HCT116 (cell line): ENCODE data around the gene CLDN12. TPM values are rescaled to one million over a fixed set of nuclear protein-coding genes. Genes with fewer than 3 reads are reported as not detected.

ENCODE experiments used
- ATAC-seq: fragments of 200-7000 bp; cut with Tn5 transposase; 2 replicates; pipeline ENCODE4 v1.9.1; 2020; ENCODE audit warnings: mild to moderate bottlenecking, moderate library complexity
- BruUV-seq: library from RNA; stranded (reverse); fragments of 400-500 nt; replicated peaks from 2 replicates; lab custom pipeline; 2021; lab: Mats Ljungman, UMichigan
- CTCF ChIA-PET: fragments of 300-600 bp; sonication (Branson Sonifier 250); formaldehyde crosslinking; loops from one replicate; lab custom pipeline; 2021; ENCODE audit warnings: antibody characterized with exemption; lab: Charles Lee
- POLR2A ChIA-PET: fragments of 300-600, 350-600 bp; sonication (Branson Sonifier 250); formaldehyde crosslinking; loops from one replicate; lab custom pipeline; 2021; ENCODE audit warnings: antibody characterized with exemption; lab: Charles Lee
- RAD21 ChIA-PET, 2 experiments: fragments of 300-600 bp; sonication (Branson Sonifier 250); formaldehyde crosslinking; loops; one replicate each; lab custom pipeline; 2023; ENCODE audit warnings: low total read pairs in 2 of 2; ENCODE audit not compliant: uncharacterized antibody in 2 of 2, unreplicated experiment in 2 of 2, low non-redundant PET in 1 of 2; lab: Charles Lee
- DNase-seq: peaks from one replicate; pipeline ENCODE4 v3.0.0-alpha.2; 2010; ENCODE audit warnings: low read depth, low spot score
- H2AFZ ChIP-seq: fragments of 200-600 bp; shearing (Covaris generic), sonication (generic); 2 replicates; pipeline ENCODE4 v1.6.1; 2017; ENCODE audit warnings: low read depth, mixed run types, mixed read lengths, antibody characterized with exemption, low read length; ENCODE audit not compliant: poor library complexity, severe bottlenecking
- H3K27ac ChIP-seq: 2 replicates; pipeline ENCODE4 v1.5.1; 2012; ENCODE audit warnings: low read depth, low read length
- H3K27me3 ChIP-seq: fragments of 200-600 bp; sonication (generic); 2 replicates; pipeline ENCODE4 v1.6.1; 2016; ENCODE audit warnings: mixed run types, low read length, mixed read lengths; ENCODE audit not compliant: insufficient read depth
- H3K36me3 ChIP-seq, 2 experiments: fragments of 200-500 bp in 1 of 2; fragments of 200-600 bp in 1 of 2; sonication (Bioruptor generic) in 1 of 2; sonication (generic) in 1 of 2; 2 replicates each; pipeline versions ENCODE4 v1.5.1 to v1.6.1; 2014 to 2016; ENCODE audit warnings: low read length in 2 of 2, inconsistent platforms in 1 of 2, mixed read lengths in 1 of 2, mixed run types in 1 of 2; ENCODE audit not compliant: insufficient read depth in 2 of 2, control insufficient read depth in 1 of 2
- H3K4me1 ChIP-seq, 2 experiments: fragments of 200-600 bp in 1 of 2; sonication (generic) in 1 of 2; 2 replicates each; pipeline versions ENCODE4 v1.5.1 to v1.6.1; 2012 to 2017; ENCODE audit warnings: low read length in 2 of 2, inconsistent platforms in 1 of 2, mild to moderate bottlenecking in 1 of 2, mixed read lengths in 1 of 2, mixed run types in 1 of 2, moderate library complexity in 1 of 2; ENCODE audit not compliant: insufficient read depth in 2 of 2, control insufficient read depth in 1 of 2
- H3K4me2 ChIP-seq: fragments of 200-600 bp; sonication (generic); 2 replicates; pipeline ENCODE4 v1.6.1; 2017; ENCODE audit warnings: mixed run types, low read length, mixed read lengths
- H3K4me3 ChIP-seq, 2 experiments: fragments of 200-600 bp in 1 of 2; sonication (generic) in 1 of 2; replicated peaks in 1 of 2; 2 replicates each; pipeline ENCODE4 v1.5.1; 2011 to 2016; ENCODE audit warnings: low read length in 2 of 2, control low read depth in 1 of 2, low read depth in 1 of 2, mild to moderate bottlenecking in 1 of 2, mixed read lengths in 1 of 2, mixed run types in 1 of 2
- H3K79me2 ChIP-seq: fragments of 200-600 bp; sonication (generic); 2 replicates; pipeline ENCODE4 v1.6.1; 2017; ENCODE audit warnings: mild to moderate bottlenecking, mixed run types, low read length, moderate library complexity, mixed read lengths; ENCODE audit not compliant: insufficient read depth
- H3K9ac ChIP-seq: fragments of 200-600 bp; sonication (generic); 2 replicates; pipeline ENCODE4 v1.6.1; 2016; ENCODE audit warnings: low read length, mixed read lengths
- H3K9me2 ChIP-seq: fragments of 200-600 bp; sonication (generic), shearing (Covaris generic); 2 replicates; pipeline ENCODE4 v1.6.1; 2017; ENCODE audit warnings: mixed run types, mild to moderate bottlenecking, moderate library complexity; ENCODE audit not compliant: insufficient read depth
- H3K9me3 ChIP-seq, 2 experiments: fragments of 200-500 bp in 1 of 2; fragments of 200-600 bp in 1 of 2; sonication (Bioruptor generic) in 1 of 2; sonication (generic) in 1 of 2; 2 replicates each; pipeline ENCODE4 v1.6.1; 2014 to 2017; ENCODE audit warnings: low read length in 2 of 2, mixed read lengths in 2 of 2, inconsistent platforms in 1 of 2, low read depth in 1 of 2, mild to moderate bottlenecking in 1 of 2, mixed run types in 1 of 2, moderate library complexity in 1 of 2; ENCODE audit not compliant: control insufficient read depth in 1 of 2, insufficient read depth in 1 of 2
- H4K20me1 ChIP-seq: fragments of 200-600 bp; sonication (generic), shearing (Covaris generic); 2 replicates; pipeline ENCODE4 v1.6.1; 2017; ENCODE audit warnings: mixed run types, mild to moderate bottlenecking, moderate library complexity; ENCODE audit not compliant: insufficient read depth
- CEBPB ChIP-seq: IDR thresholded peaks from 2 replicates; pipeline ENCODE4 v1.6.1; 2012; ENCODE audit warnings: low read depth
- CTCF ChIP-seq, 3 experiments: fragments of 200-600 bp in 1 of 3; sonication (generic) in 1 of 3; IDR thresholded peaks in 2 of 3; conservative IDR thresholded peaks in 1 of 3; 2 replicates each; pipeline ENCODE4 v1.5.1; 2012 to 2017; ENCODE audit warnings: low read depth in 2 of 3, low read length in 2 of 3, antibody characterized with exemption in 1 of 3, borderline replicate concordance in 1 of 3, control low read depth in 1 of 3, mild to moderate bottlenecking in 1 of 3, mixed read lengths in 1 of 3, mixed run types in 1 of 3, moderate library complexity in 1 of 3; ENCODE audit not compliant: insufficient read depth in 1 of 3
- EGR1 ChIP-seq: IDR thresholded peaks from 2 replicates; pipeline ENCODE4 v1.6.1; 2012; ENCODE audit warnings: low read depth
- ELF1 ChIP-seq: IDR thresholded peaks from 2 replicates; pipeline ENCODE4 v1.6.1; 2012; ENCODE audit warnings: low read depth, borderline replicate concordance
- EZH2 ChIP-seq: fragments of 200-600 bp; sonication (generic); IDR thresholded peaks from 2 replicates; pipeline ENCODE4 v1.6.1; 2017; ENCODE audit warnings: antibody characterized with exemption, mixed run types
- EZH2phosphoT487 ChIP-seq: fragments of 200-600 bp; IDR thresholded peaks from 2 replicates; pipeline ENCODE4 v1.6.1; 2018; ENCODE audit warnings: antibody characterized with exemption, borderline replicate concordance
- FOSL1 ChIP-seq: IDR thresholded peaks from 2 replicates; pipeline ENCODE4 v1.6.1; 2012; ENCODE audit warnings: low read depth
- MAX ChIP-seq: IDR thresholded peaks from 2 replicates; pipeline ENCODE4 v1.6.1; 2012
- POLR2A ChIP-seq: IDR thresholded peaks from 2 replicates; pipeline ENCODE4 v1.7.0; 2011; ENCODE audit warnings: borderline replicate concordance; ENCODE audit not compliant: insufficient read depth, insufficient read length; ENCODE audit errors: extremely low read depth
- RAD21 ChIP-seq: IDR thresholded peaks from 2 replicates; pipeline ENCODE4 v1.6.1; 2012; ENCODE audit warnings: low read depth, mild to moderate bottlenecking
- SIN3A ChIP-seq: IDR thresholded peaks from 2 replicates; pipeline ENCODE4 v1.6.1; 2012; ENCODE audit warnings: low read depth
- SP1 ChIP-seq: IDR thresholded peaks from 2 replicates; pipeline ENCODE4 v1.6.1; 2012; ENCODE audit warnings: low read depth
- YY1 ChIP-seq: IDR thresholded peaks from 2 replicates; pipeline ENCODE4 v1.6.1; 2011; ENCODE audit warnings: low read length, low read depth, moderate library complexity, mild to moderate bottlenecking; ENCODE audit not compliant: insufficient replicate concordance; ENCODE audit errors: extremely low read depth
- ZFX ChIP-seq: fragments of 450-650 bp; IDR thresholded peaks from 2 replicates; pipeline ENCODE4 v1.6.1; 2017
- ZNF274 ChIP-seq: fragments of 200-500 bp; sonication (Bioruptor generic); IDR thresholded peaks from 2 replicates; pipeline ENCODE4 v1.6.1; 2014; ENCODE audit warnings: mild to moderate bottlenecking, low read depth, low read length, inconsistent platforms
- intact Hi-C: fragments of 100-400 bp; cut with micrococcal nuclease; formaldehyde crosslinking; loops from 2 replicates; pipeline ENCODE4 v1.10.0; 2022
- total RNA-seq: library from RNA; stranded (reverse); gene quantifications from one replicate; pipeline ENCODE4 v1.2.1, GENCODE V29; 2021; ENCODE audit not compliant: unreplicated experiment
- TF ChIP-seq, protein P1 (sequence below): IDR thresholded peaks from 2 replicates; pipeline ENCODE4 v1.6.1; 2012
- TF ChIP-seq, protein P2 (sequence below): IDR thresholded peaks from 2 replicates; pipeline ENCODE4 v1.6.1; 2011; ENCODE audit warnings: mild to moderate bottlenecking, low read length, moderate library complexity; ENCODE audit not compliant: insufficient replicate concordance; ENCODE audit errors: extremely low read depth
- TF ChIP-seq, protein P3 (sequence below): IDR thresholded peaks from 2 replicates; pipeline ENCODE4 v1.6.1; 2012; ENCODE audit warnings: low read depth

Gene CLDN12
- total RNA-seq, 1 experiment from 2014 or later = 30.6 TPM

DNA sequence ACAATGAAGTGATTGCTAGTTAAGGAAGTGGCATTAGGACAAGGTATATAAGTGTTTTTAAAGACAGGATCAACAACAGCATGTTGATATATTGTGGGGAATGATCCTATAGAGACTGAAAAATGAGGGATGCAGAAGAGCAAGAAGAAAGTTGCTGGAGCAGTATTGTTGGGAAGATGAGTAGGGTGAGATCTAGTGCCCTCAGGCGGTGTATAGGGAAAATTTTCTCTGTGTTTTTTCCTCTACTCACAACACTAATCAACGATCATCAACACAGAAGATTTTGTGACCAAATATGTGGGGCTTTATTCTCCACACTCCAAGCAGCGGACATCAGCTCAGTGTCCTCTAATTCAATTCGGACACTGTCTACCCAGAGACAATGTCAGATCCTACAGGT is 56.6 kb downstream of the CLDN12 start:
- RAD21 ChIA-PET = no interaction called here

More for the DNA sequence above, 56.6 kb downstream of the CLDN12 start:
- H4K20me1 ChIP-seq = no peaks in the 10 kb centered on the region
- no peak overlapping the region for H2AFZ ChIP-seq
- no TSS peak for BruUV-seq
- CTCF ChIA-PET = no interaction called here
- no peak overlapping the region for H3K4me3 ChIP-seq
- POLR2A ChIA-PET = no interaction called here
- no peak overlapping the region for H3K9ac ChIP-seq
- H3K9me3 ChIP-seq = no peaks in the 10 kb centered on the region
- no peaks in the 10 kb centered on the region for H3K36me3 ChIP-seq
- intact Hi-C loops = no loop called here
- H3K27ac ChIP-seq = no peak overlapping the region
- no peaks in the 10 kb centered on the region for H3K79me2 ChIP-seq
- peaks cover 0 to 4% of the 10 kb centered on the region in 2 experiments; a peak in 1 of 4 replicates for H3K4me1 ChIP-seq
- no peaks in the 10 kb centered on the region for H3K9me2 ChIP-seq
- no peak for ATAC-seq
- H3K27me3 ChIP-seq = no peaks in the 10 kb centered on the region
- H3K4me2 ChIP-seq = no peak overlapping the region
- DNase-seq = no peak
- TF ChIP-seq, protein P1, sequence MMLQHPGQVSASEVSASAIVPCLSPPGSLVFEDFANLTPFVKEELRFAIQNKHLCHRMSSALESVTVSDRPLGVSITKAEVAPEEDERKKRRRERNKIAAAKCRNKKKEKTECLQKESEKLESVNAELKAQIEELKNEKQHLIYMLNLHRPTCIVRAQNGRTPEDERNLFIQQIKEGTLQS = no peak
- no peak for TF ChIP-seq YY1
- TF ChIP-seq ELF1 = no peak
- no peak for TF ChIP-seq SP1
- no peak for TF ChIP-seq EZH2
- no peak for TF ChIP-seq EGR1
- TF ChIP-seq ZFX = no peak
- TF ChIP-seq SIN3A = no peak
- TF ChIP-seq MAX = no peak
- TF ChIP-seq POLR2A = no peak
- TF ChIP-seq EZH2phosphoT487 = no peak
- no peak for TF ChIP-seq ZNF274
- TF ChIP-seq, protein P2, sequence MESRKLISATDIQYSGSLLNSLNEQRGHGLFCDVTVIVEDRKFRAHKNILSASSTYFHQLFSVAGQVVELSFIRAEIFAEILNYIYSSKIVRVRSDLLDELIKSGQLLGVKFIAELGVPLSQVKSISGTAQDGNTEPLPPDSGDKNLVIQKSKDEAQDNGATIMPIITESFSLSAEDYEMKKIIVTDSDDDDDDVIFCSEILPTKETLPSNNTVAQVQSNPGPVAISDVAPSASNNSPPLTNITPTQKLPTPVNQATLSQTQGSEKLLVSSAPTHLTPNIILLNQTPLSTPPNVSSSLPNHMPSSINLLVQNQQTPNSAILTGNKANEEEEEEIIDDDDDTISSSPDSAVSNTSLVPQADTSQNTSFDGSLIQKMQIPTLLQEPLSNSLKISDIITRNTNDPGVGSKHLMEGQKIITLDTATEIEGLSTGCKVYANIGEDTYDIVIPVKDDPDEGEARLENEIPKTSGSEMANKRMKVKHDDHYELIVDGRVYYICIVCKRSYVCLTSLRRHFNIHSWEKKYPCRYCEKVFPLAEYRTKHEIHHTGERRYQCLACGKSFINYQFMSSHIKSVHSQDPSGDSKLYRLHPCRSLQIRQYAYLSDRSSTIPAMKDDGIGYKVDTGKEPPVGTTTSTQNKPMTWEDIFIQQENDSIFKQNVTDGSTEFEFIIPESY = no peak
- TF ChIP-seq CTCF (IDR thresholded peaks at IDR 0.05 in 2 of 3, conservative IDR thresholded peaks at IDR 0.05 in 1 of 3; ENCODE audit: borderline replicate concordance in 1 of 3, insufficient read depth in 1 of 3, low read depth in 2 of 3, low read length in 2 of 3) = no peak
- no peak for TF ChIP-seq CEBPB
- TF ChIP-seq, protein P3, sequence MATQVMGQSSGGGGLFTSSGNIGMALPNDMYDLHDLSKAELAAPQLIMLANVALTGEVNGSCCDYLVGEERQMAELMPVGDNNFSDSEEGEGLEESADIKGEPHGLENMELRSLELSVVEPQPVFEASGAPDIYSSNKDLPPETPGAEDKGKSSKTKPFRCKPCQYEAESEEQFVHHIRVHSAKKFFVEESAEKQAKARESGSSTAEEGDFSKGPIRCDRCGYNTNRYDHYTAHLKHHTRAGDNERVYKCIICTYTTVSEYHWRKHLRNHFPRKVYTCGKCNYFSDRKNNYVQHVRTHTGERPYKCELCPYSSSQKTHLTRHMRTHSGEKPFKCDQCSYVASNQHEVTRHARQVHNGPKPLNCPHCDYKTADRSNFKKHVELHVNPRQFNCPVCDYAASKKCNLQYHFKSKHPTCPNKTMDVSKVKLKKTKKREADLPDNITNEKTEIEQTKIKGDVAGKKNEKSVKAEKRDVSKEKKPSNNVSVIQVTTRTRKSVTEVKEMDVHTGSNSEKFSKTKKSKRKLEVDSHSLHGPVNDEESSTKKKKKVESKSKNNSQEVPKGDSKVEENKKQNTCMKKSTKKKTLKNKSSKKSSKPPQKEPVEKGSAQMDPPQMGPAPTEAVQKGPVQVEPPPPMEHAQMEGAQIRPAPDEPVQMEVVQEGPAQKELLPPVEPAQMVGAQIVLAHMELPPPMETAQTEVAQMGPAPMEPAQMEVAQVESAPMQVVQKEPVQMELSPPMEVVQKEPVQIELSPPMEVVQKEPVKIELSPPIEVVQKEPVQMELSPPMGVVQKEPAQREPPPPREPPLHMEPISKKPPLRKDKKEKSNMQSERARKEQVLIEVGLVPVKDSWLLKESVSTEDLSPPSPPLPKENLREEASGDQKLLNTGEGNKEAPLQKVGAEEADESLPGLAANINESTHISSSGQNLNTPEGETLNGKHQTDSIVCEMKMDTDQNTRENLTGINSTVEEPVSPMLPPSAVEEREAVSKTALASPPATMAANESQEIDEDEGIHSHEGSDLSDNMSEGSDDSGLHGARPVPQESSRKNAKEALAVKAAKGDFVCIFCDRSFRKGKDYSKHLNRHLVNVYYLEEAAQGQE = no peak
- TF ChIP-seq RAD21 = no peak
- no peak for TF ChIP-seq FOSL1
- TF ChIP-seq, all 23 proteins: peak for 0
